MV-4-11 (cell line): Measurements from ENCODE around the gene GSX1.
"Not testable (repeated sequence)": the region's sequence is repeated elsewhere in the genome, so short reads cannot be mapped to it uniquely, and the experiment has no call there.

Source experiments
- DNase-seq: peaks from one replicate; lab custom pipeline; 2025; lab: John Stamatoyannopoulos, UW

Gene GSX1

GRCh38 chr13:27794368-27794691 is 2.0 kb downstream of the GSX1 start:
- DNase-seq, result no peak

GRCh38 chr13:27794921-27795717 is 2.8 kb downstream of the GSX1 start:
- no peak for DNase-seq

GRCh38 chr13:27795718-27796019 is 3.4 kb downstream of the GSX1 start:
- no peak for DNase-seq

GRCh38 chr13:27796544-27797227 is 4.4 kb downstream of the GSX1 start:
- DNase-seq, result no peak

GRCh38 chr13:27797228-27797624 is 4.9 kb downstream of the GSX1 start:
- no peak for DNase-seq

GRCh38 chr13:27806744-27807387 is 14.6 kb downstream of the GSX1 start:
- no peak for DNase-seq

- DNase-seq, result no peak
These were observed 16.7 kb downstream of the GSX1 start for GRCh38 chr13:27808851-27809550.

GRCh38 chr13:27810009-27810408 is 17.7 kb downstream of the GSX1 start:
- DNase-seq, result no peak

- DNase-seq, result no peak
These were observed 18.2 kb downstream of the GSX1 start for GRCh38 chr13:27810461-27810860.

GRCh38 chr13:27813826-27814225 is 21.5 kb downstream of the GSX1 start:
- no peak for DNase-seq

GRCh38 chr13:27817832-27818231 is 25.5 kb downstream of the GSX1 start:
- not testable (repeated sequence) for DNase-seq

- DNase-seq, result no peak
These were observed 28.5 kb downstream of the GSX1 start for GRCh38 chr13:27820524-27821482.

GRCh38 chr13:27821566-27821965 is 29.3 kb downstream of the GSX1 start:
- DNase-seq, result no peak

- no peak for DNase-seq
These were observed 30.1 kb downstream of the GSX1 start for GRCh38 chr13:27822258-27822872.

GRCh38 chr13:27822873-27823311 is 30.6 kb downstream of the GSX1 start:
- DNase-seq, result no peak

- no peak for DNase-seq
These were observed 31.8 kb downstream of the GSX1 start for GRCh38 chr13:27824121-27824520.

GRCh38 chr13:27825072-27825471 is 32.8 kb downstream of the GSX1 start:
- no peak for DNase-seq

GRCh38 chr13:27826379-27827353 is 34.4 kb downstream of the GSX1 start:
- peak; percentile 73 for DNase-seq

- DNase-seq, result no peak
These were observed 35.4 kb downstream of the GSX1 start for GRCh38 chr13:27827646-27828045.

GRCh38 chr13:27830010-27830409 is 37.7 kb downstream of the GSX1 start:
- DNase-seq, result peak; percentile 33
